ENCODE data around the gene PPT2.
"Not testable (repeated sequence)": the region's sequence is repeated elsewhere in the genome, so short reads cannot be mapped to it uniquely, and the experiment has no call there.

The PPT2 gene

DNA sequence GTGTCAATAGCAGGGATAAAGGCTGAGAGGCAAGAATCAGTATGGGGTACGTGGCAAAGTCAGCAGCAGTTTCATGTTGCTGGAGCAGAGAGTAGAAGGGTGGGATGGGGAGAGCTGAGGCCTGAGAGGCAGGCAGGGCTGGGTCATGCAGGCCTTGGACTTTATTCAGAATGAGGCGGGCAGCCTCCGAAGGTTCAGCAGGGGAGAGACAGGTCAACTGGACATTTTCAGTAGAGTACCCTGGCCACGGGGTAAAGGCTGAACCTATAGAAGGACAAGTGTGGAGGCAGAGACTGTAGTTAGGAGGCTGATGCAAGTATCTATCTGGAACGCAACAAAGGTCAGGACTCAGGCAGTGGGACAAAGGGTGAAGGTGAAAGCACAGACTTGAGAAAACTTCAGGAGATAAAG lies 56.3 kb downstream of the PPT2 start:
- no peak for DNase-seq (ENCODE audit: low read depth)

DNA sequence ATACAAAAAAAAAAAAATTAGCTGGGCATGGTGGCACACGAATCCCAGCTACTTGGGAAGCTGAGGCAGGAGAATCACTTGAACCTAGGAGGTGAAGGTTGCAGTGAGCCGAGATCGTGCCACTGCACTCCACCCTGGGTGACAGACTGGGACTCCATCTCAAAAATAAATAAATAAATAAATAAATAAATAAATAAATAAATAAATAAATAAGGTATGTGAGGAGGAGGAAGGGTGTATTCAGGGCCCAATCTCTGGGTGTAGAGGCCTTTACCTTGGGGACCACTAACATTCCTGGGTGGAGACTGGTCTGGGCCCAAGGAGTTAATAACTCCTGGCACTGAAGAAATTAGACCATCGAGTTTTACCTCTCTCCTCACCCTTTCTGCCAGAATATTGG lies 57.5 kb downstream of the PPT2 start:
- DNase-seq (ENCODE audit: low read depth) = not testable (repeated sequence)

DNA sequence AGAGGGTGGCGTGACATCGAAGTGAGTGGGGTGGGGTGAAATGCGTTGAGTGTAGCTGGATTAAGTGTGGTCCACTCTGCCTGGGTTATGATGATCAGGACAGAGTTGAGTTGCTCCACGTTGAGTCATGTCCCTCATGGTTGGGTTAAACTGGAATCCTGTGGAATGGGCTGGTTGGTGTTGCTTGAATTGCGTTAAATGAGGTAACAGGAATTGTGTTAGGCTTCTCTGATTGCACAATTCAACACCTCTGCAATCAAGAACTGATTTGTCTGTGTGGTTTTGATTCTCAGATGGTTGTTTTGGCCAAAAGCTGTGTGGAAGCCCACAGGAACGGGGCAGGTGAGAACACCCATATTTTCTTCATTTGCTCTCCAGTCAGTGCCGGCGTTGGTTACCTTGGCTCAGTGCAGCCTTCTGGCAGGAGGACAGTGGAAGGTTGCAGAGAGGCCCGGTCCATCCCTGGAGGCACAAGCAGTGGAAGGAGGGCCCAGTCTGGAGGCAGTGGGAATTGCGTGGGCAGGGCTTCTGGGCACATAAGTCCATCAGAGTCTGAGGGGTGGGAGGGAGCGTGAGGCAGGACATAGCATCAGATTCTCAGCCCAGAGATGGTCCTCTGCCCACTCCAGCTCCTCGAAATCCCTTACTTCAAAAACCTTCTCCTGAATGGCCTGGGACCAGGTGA lies 58.3 kb downstream of the PPT2 start:
- no peak for DNase-seq (ENCODE audit: low read depth)

Data from HS-5 (cell line).